HL-60 (cell line): ENCODE results near the gene STATH.

Experiments
- CTCF ChIP-seq: IDR thresholded peaks from one replicate; pipeline ENCODE4 v1.5.1; 2011; ENCODE audit warnings: low read length, control low read depth, inconsistent platforms; ENCODE audit not compliant: insufficient read depth
- POLR2AphosphoS5 ChIP-seq: IDR thresholded peaks from 2 replicates; pipeline ENCODE4 v1.6.1; 2012; ENCODE audit warnings: low read depth
- SPI1 ChIP-seq: IDR thresholded peaks from 2 replicates; pipeline ENCODE4 v1.6.1; 2012; ENCODE audit warnings: low read depth, mild to moderate bottlenecking, borderline replicate concordance

DNA sequence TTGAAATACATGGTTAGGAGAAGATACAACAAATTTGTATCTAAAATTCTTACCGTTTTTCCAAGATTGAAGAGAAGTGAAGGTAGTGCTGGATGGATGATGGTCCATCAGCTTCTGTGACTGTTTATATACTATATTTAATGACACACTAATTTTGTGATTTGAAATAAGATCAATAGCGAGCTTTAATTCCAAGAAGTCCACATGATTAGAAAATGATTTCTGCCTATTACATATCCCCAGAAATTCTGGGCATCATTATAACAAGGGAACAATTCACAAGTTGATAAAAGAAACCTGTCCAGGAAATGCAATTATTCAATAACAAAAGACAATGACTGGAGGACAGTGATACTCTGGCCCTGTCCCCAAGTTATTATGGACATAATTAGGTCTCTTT, 30.1 kb upstream of the STATH start, which contains the start of gene CSN2:
- TF ChIP-seq CTCF: no peak
- no peak for TF ChIP-seq POLR2AphosphoS5
- no peak for TF ChIP-seq SPI1
